IPS-18a (cell line): ENCODE measurements around the gene CLEC10A.
"Not testable (repeated sequence)": the region's sequence is repeated elsewhere in the genome, so short reads cannot be mapped to it uniquely, and the experiment has no call there.

ENCODE experiments used
- H3K27ac ChIP-seq: one replicate; pipeline ENCODE4 v1.5.1; 2013; ENCODE audit warnings: low read length
- H3K27me3 ChIP-seq: one replicate; pipeline ENCODE4 v1.6.1; 2013; ENCODE audit warnings: mild to moderate bottlenecking, low read length; ENCODE audit not compliant: control insufficient read depth, insufficient read depth
- H3K36me3 ChIP-seq: one replicate; pipeline ENCODE4 v1.6.1; 2013; ENCODE audit warnings: low read depth, low read length; ENCODE audit not compliant: control insufficient read depth
- H3K4me1 ChIP-seq: one replicate; pipeline ENCODE4 v1.6.1; 2013; ENCODE audit warnings: low read depth, low read length; ENCODE audit not compliant: control insufficient read depth
- H3K4me3 ChIP-seq: one replicate; pipeline ENCODE4 v1.5.1; 2013; ENCODE audit warnings: low read length
- H3K9ac ChIP-seq: one replicate; pipeline ENCODE4 v1.6.1; 2013; ENCODE audit warnings: mild to moderate bottlenecking, low read length, moderate library complexity
- H3K9me3 ChIP-seq: one replicate; pipeline ENCODE4 v1.6.1; 2013; ENCODE audit warnings: low read depth, low read length; ENCODE audit not compliant: control insufficient read depth

The CLEC10A gene

GRCh38 chr17:7064261-7064660 is 15.8 kb downstream of the CLEC10A start:
- Histone ChIP-seq H3K27me3 (no peaks in the 10 kb centered on the region), H3K27ac (no peak overlapping the region), H3K4me1 (no peaks in the 10 kb centered on the region), H3K4me3 (no peak overlapping the region), H3K36me3 (no peaks in the 10 kb centered on the region), H3K9ac (no peak overlapping the region), H3K9me3 (no peaks in the 10 kb centered on the region)

DNA sequence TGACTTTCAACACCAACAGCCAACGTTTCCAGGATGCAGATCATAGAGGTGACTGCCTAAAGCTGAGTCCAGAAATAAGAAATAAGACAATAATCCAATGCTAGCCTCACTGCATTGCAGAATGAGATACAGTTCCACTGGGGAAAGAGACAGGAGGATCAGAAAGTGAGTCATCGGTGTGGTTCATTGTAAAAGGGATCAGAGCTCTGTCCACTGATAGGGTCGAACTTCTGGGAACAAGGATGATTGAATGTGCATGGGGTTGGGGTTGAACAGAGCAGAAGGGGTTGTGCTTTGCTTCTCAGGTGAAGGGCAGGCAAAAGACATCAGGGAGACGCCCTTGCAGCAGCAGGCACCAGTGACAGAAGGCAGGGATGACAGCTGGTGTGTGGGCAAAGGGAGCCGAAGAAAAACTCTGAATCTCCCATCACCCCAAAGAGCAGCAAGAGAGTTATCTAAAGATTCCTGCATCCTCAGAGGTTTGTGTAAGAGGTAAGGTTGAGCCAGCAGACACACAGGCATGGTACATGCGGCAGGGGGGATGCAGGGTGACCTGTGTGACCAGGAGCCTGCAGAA is 16.4 kb downstream of the CLEC10A start:
- Histone ChIP-seq H3K4me3 (no peak overlapping the region), H3K27me3 (no peaks in the 10 kb centered on the region), H3K9me3 (no peaks in the 10 kb centered on the region), H3K4me1 (no peaks in the 10 kb centered on the region), H3K36me3 (no peaks in the 10 kb centered on the region), H3K9ac (no peak overlapping the region), H3K27ac (no peak overlapping the region)

GRCh38 chr17:7060165-7060891 is 19.7 kb downstream of the CLEC10A start:
- Histone ChIP-seq H3K4me3 (no peak overlapping the region), H3K27ac (no peak overlapping the region), H3K27me3 (no peaks in the 10 kb centered on the region), H3K4me1 (no peaks in the 10 kb centered on the region), H3K9me3 (no peaks in the 10 kb centered on the region), H3K9ac (no peak overlapping the region), H3K36me3 (no peaks in the 10 kb centered on the region)

DNA sequence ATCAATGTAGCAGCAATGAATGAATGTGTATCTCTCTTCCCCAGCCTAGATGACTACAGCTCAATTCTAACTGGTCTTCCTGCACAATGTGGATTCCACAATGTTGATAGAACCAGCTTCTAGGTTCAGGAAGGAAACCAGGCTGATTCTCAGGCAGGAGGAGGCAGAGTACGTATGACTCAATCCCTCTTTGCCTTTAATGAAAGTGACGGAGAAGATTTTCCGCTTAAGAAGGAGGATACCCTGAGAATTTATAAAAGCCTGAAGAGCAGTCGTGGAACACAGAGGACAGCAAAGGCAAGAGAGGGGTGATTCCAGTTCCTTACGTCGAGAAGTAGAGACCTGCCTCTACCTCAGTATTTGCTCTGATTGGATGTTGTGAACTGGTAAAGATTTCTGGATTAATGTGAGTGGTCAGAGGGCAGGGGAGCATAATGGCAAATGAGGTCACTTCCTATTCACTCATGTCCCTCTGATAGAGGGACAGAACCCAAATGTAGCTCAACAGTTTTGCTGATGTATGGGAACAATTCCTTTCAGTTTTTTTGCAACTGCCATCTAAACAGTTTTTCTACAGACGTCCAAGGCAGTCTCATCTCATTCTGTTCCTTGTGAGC is 21.1 kb downstream of the CLEC10A start:
- H3K27ac ChIP-seq: no peak overlapping the region
- no peaks in the 10 kb centered on the region for H3K9me3 ChIP-seq
- no peaks in the 10 kb centered on the region for H3K27me3 ChIP-seq

DNA sequence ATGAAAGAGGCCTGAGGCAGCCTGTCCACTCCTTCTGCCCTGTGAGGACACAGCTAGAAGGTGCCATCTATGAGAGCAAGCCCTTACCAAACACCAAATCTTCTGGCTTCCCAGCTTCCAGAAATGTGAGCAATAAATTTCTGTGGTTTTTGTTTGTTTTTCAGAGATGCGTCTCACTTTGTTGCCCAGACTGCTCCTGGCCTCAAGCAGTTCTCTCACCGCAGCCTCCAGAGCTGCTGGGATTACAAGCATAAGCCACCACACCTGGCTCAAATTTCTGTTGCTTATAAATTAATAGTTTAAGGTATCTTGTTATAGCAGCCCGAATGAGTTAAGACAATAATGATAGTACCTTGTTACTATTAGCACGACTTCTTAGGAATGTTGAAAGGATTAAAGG is 23.7 kb downstream of the CLEC10A start:
- Histone ChIP-seq H3K4me1 (no peaks in the 10 kb centered on the region), H3K27ac (no peak overlapping the region), H3K9ac (no peak overlapping the region), H3K9me3 (no peaks in the 10 kb centered on the region), H3K4me3 (no peak overlapping the region), H3K27me3 (no peaks in the 10 kb centered on the region), H3K36me3 (no peaks in the 10 kb centered on the region)

More for the DNA sequence above, 21.1 kb downstream of the CLEC10A start:
- no peaks in the 10 kb centered on the region for H3K4me1 ChIP-seq
- H3K36me3 ChIP-seq: no peaks in the 10 kb centered on the region
- no peak overlapping the region for H3K9ac ChIP-seq
- H3K4me3 ChIP-seq: no peak overlapping the region

GRCh38 chr17:7050583-7050982 is 29.5 kb downstream of the CLEC10A start:
- H3K27me3 ChIP-seq: peaks cover 12% of the 10 kb centered on the region
- not testable (repeated sequence) for H3K9me3 ChIP-seq, H3K4me3 ChIP-seq, H3K27ac ChIP-seq, H3K9ac ChIP-seq, H3K36me3 ChIP-seq, H3K4me1 ChIP-seq

GRCh38 chr17:7048968-7049367 is 31.1 kb downstream of the CLEC10A start:
- no peaks in the 10 kb centered on the region for H3K36me3 ChIP-seq
- peaks cover 9% of the 10 kb centered on the region for H3K4me1 ChIP-seq
- no peaks in the 10 kb centered on the region for H3K9me3 ChIP-seq
- H3K9ac ChIP-seq: no peak overlapping the region
- H3K27me3 ChIP-seq: peaks cover 28% of the 10 kb centered on the region
- H3K4me3 ChIP-seq: no peak overlapping the region
- no peak overlapping the region for H3K27ac ChIP-seq

DNA sequence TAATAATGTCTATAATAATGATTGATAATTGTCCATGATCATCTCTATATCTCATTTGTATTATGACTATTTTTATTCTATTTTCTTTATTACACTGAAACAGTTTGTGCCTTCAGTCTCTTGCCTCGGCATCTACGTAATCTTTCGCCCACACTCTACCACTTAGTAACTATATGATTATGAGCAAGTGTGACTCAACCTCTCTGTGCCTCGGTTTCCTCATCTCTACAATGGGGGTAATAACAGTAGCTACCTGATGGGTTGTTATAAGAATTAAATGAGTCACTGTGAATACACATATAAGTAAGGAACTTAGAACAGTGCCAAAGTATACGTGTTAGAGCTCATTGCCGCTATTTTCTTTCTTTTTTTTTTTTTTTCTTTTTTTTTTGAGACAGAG is 32.5 kb downstream of the CLEC10A start:
- Histone ChIP-seq H3K9ac (no peak overlapping the region), H3K27me3 (peaks cover 43% of the 10 kb centered on the region), H3K4me3 (no peak overlapping the region)

DNA sequence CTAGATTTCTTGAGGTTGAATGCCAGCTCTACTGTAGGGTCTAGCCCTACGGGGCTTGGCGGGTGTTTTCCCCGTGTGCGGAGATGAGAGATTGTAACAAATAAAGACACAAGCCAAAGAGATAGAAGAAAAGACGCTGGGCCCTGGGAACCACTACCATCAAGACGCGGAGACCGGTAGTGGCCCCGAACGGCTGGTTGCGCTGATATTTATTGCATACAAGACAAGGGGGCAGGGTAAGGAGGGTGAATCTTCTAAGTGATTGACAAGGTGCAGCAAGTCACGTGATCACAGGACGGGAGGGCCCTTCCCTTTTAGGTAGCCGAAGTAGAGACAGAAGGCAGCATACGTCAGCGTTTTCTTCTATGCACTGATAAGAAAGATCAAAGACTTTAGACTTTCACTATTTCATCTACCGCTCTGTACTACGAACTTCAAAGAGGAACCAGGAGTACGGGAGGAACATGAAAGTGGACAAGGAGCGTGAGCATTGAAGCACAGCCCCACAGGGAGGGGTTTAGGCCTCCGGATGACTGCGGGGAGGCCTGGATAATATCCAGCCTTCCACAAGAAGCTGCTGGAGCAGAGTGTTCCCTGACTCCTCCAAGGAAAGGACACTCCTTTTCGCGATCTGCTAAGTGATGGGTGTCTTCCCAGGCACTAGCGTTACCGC is 33.2 kb downstream of the CLEC10A start:
- not testable (repeated sequence) for H3K9ac ChIP-seq, H3K27ac ChIP-seq, H3K9me3 ChIP-seq, H3K36me3 ChIP-seq, H3K4me1 ChIP-seq
- Histone ChIP-seq H3K27me3 (peaks cover 50% of the 10 kb centered on the region), H3K4me3 (peak overlapping the region; percentile 65)

More for the DNA sequence above, 32.5 kb downstream of the CLEC10A start:
- Histone ChIP-seq H3K4me1 (peaks cover 9% of the 10 kb centered on the region), H3K36me3 (no peaks in the 10 kb centered on the region), H3K9me3 (no peaks in the 10 kb centered on the region), H3K27ac (no peak overlapping the region)

GRCh38 chr17:7046127-7046724 is 33.8 kb downstream of the CLEC10A start:
- peaks cover 56% of the 10 kb centered on the region for H3K27me3 ChIP-seq
- no peaks in the 10 kb centered on the region for H3K36me3 ChIP-seq
- no peak overlapping the region for H3K9ac ChIP-seq
- H3K27ac ChIP-seq: no peak overlapping the region
- peaks cover 9% of the 10 kb centered on the region for H3K4me1 ChIP-seq
- H3K9me3 ChIP-seq: no peaks in the 10 kb centered on the region
- H3K4me3 ChIP-seq: peak overlapping the region; percentile 65

DNA sequence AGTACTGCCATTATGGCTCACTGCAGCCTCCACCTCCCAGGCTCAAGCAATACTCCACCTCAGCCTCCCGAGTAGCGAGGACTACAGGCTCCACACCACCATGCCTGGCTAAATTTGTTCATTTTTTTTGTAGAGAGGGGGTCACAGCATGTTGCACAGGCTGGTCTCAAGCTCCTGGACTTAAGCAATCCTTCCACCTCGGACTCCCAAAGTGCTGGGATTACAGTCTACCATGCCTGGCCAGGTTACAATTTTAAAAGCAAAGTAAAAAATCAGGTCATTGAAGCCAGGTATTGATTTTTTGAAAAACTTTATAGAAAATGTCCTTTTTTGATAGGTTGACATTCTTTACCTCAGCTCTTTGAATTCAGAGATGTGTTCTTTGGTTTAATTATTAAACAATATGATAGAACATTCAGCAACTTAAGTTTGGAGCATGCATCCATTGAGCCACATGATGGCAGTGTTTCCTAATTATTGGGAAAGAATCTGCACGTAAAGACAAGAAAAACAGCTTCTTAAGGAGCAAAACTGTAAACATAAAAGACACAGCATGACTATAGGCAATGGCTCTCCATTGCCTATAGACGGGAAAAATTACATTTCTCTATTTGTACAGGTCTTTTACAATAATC is 34.4 kb downstream of the CLEC10A start:
- Histone ChIP-seq H3K4me3 (peak overlapping the region; percentile 65), H3K27ac (no peak overlapping the region), H3K9ac (no peak overlapping the region), H3K9me3 (no peaks in the 10 kb centered on the region), H3K27me3 (peaks cover 56% of the 10 kb centered on the region), H3K36me3 (no peaks in the 10 kb centered on the region), H3K4me1 (peaks cover 9% of the 10 kb centered on the region)
